DOHH2 (cell line): ENCODE results near the gene ZNF205.

ENCODE experiments used
- H3F3A ChIP-seq: fragments of 200-600 bp; sonication (generic), shearing (Covaris generic); 2 replicates; pipeline ENCODE4 v1.6.0; 2016; ENCODE audit warnings: antibody characterized with exemption, mild to moderate bottlenecking; ENCODE audit not compliant: control insufficient read depth, insufficient read depth
- H3K27ac ChIP-seq: fragments of 200-600 bp; sonication (generic); 2 replicates; pipeline ENCODE4 v1.5.1; 2014; ENCODE audit warnings: low read depth, mild to moderate bottlenecking, low read length, moderate library complexity
- H3K27me3 ChIP-seq: fragments of 200-600 bp; sonication (generic); 2 replicates; pipeline ENCODE4 v1.6.1; 2014; ENCODE audit warnings: mild to moderate bottlenecking, low read length, mixed read lengths; ENCODE audit not compliant: control insufficient read depth
- H3K36me3 ChIP-seq: fragments of 200-600 bp; sonication (generic); 2 replicates; pipeline ENCODE4 v1.6.1; 2014; ENCODE audit warnings: mild to moderate bottlenecking, low read length, moderate library complexity, mixed read lengths; ENCODE audit not compliant: control insufficient read depth
- H3K4me1 ChIP-seq: fragments of 200-600 bp; sonication (generic); 2 replicates; pipeline ENCODE4 v1.6.1; 2014; ENCODE audit warnings: mild to moderate bottlenecking, low read length, mixed read lengths; ENCODE audit not compliant: control insufficient read depth
- H3K4me2 ChIP-seq: fragments of 200-600 bp; sonication (generic); 2 replicates; pipeline ENCODE4 v1.6.0; 2014; ENCODE audit warnings: mild to moderate bottlenecking, low read length, moderate library complexity
- H3K4me3 ChIP-seq: fragments of 200-600 bp; sonication (generic); 2 replicates; pipeline ENCODE4 v1.5.1; 2014; ENCODE audit warnings: mild to moderate bottlenecking, low read length, mixed read lengths
- H3K79me2 ChIP-seq: fragments of 200-600 bp; sonication (generic); 2 replicates; pipeline ENCODE4 v1.6.1; 2014; ENCODE audit warnings: mild to moderate bottlenecking, low read length, mixed read lengths; ENCODE audit not compliant: control insufficient read depth
- H3K9me2 ChIP-seq: fragments of 200-600 bp; sonication (generic); replicated peaks from 2 replicates; pipeline ENCODE4 v1.6.1; 2014; ENCODE audit warnings: mild to moderate bottlenecking, low read length, mixed read lengths; ENCODE audit not compliant: control insufficient read depth
- H3K9me3 ChIP-seq: fragments of 200-600 bp; sonication (generic); 2 replicates; pipeline ENCODE4 v1.6.1; 2014; ENCODE audit warnings: antibody characterized with exemption, low read length, mixed read lengths; ENCODE audit not compliant: control insufficient read depth, insufficient read depth
- H4K20me1 ChIP-seq: fragments of 200-600 bp; sonication (generic); 2 replicates; pipeline ENCODE4 v1.6.0; 2014; ENCODE audit warnings: low read depth, mild to moderate bottlenecking, antibody characterized with exemption, low read length, moderate library complexity; ENCODE audit not compliant: control insufficient read depth, insufficient read depth
- EZH2phosphoT487 ChIP-seq: fragments of 200-600 bp; sonication (generic); IDR thresholded peaks from 2 replicates; pipeline ENCODE4 v1.6.1; 2017; ENCODE audit warnings: borderline replicate concordance, mild to moderate bottlenecking, antibody characterized with exemption, low read length, moderate library complexity, mixed read lengths
- TF ChIP-seq, protein P1 (sequence below): fragments of 200-600 bp; sonication (generic); IDR thresholded peaks from one replicate; pipeline ENCODE4 v1.5.1; 2014; ENCODE audit warnings: antibody characterized with exemption, mild to moderate bottlenecking, low read depth, low read length; ENCODE audit not compliant: poor library complexity, severe bottlenecking

Gene ZNF205

GRCh38 chr16:3142327-3142726, 29.9 kb downstream of the ZNF205 start:
- Histone ChIP-seq H3K9me3 (no peaks in the 10 kb centered on the region), H3K4me3 (no peak overlapping the region), H3K79me2 (no peaks in the 10 kb centered on the region), H4K20me1 (no peaks in the 10 kb centered on the region), H3K4me2 (no peak overlapping the region), H3K4me1 (no peaks in the 10 kb centered on the region), H3K36me3 (peaks cover 5% of the 10 kb centered on the region; the same call in 1 of the 2 replicates), H3K27ac (no peak overlapping the region), H3F3A (no peaks in the 10 kb centered on the region), H3K9me2 (no peaks in the 10 kb centered on the region), H3K27me3 (no peaks in the 10 kb centered on the region)
- TF ChIP-seq, protein P1, sequence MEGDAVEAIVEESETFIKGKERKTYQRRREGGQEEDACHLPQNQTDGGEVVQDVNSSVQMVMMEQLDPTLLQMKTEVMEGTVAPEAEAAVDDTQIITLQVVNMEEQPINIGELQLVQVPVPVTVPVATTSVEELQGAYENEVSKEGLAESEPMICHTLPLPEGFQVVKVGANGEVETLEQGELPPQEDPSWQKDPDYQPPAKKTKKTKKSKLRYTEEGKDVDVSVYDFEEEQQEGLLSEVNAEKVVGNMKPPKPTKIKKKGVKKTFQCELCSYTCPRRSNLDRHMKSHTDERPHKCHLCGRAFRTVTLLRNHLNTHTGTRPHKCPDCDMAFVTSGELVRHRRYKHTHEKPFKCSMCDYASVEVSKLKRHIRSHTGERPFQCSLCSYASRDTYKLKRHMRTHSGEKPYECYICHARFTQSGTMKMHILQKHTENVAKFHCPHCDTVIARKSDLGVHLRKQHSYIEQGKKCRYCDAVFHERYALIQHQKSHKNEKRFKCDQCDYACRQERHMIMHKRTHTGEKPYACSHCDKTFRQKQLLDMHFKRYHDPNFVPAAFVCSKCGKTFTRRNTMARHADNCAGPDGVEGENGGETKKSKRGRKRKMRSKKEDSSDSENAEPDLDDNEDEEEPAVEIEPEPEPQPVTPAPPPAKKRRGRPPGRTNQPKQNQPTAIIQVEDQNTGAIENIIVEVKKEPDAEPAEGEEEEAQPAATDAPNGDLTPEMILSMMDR = no peak
- TF ChIP-seq EZH2phosphoT487 = no peak

GRCh38 chr16:3142770-3143169, 30.4 kb downstream of the ZNF205 start:
- Histone ChIP-seq H3K4me2 (no peak overlapping the region), H3K4me3 (no peak overlapping the region), H3K36me3 (peaks cover 5% of the 10 kb centered on the region; the same call in 1 of the 2 replicates), H3K27ac (no peak overlapping the region), H3K9me3 (no peaks in the 10 kb centered on the region), H4K20me1 (no peaks in the 10 kb centered on the region), H3K79me2 (no peaks in the 10 kb centered on the region), H3K9me2 (no peaks in the 10 kb centered on the region), H3F3A (no peaks in the 10 kb centered on the region), H3K27me3 (no peaks in the 10 kb centered on the region), H3K4me1 (no peaks in the 10 kb centered on the region)
- TF ChIP-seq, protein P1 = no peak
- no peak for TF ChIP-seq EZH2phosphoT487

- TF ChIP-seq, protein P1 = no peak
- no peak for TF ChIP-seq EZH2phosphoT487
- H3K4me2 ChIP-seq = no peak overlapping the region
These were observed 30.8 kb downstream of the ZNF205 start for GRCh38 chr16:3143189-3143588.

More at GRCh38 chr16:3143189-3143588, 30.8 kb downstream of the ZNF205 start:
- no peaks in the 10 kb centered on the region for H3K27me3 ChIP-seq
- H3K9me3 ChIP-seq = no peaks in the 10 kb centered on the region
- no peaks in the 10 kb centered on the region for H4K20me1 ChIP-seq
- H3K79me2 ChIP-seq = no peaks in the 10 kb centered on the region
- H3K36me3 ChIP-seq = peaks cover 5% of the 10 kb centered on the region; the same call in 1 of the 2 replicates
- no peaks in the 10 kb centered on the region for H3K9me2 ChIP-seq
- H3K27ac ChIP-seq = no peak overlapping the region
- H3K4me1 ChIP-seq = no peaks in the 10 kb centered on the region
- no peak overlapping the region for H3K4me3 ChIP-seq
- no peaks in the 10 kb centered on the region for H3F3A ChIP-seq
